ENCODE results near the gene MED10. TPM values are rescaled to one million over a fixed set of nuclear protein-coding genes. Genes with fewer than 3 reads are reported as not detected.

MED10 gene
- total RNA-seq, 2 experiments from 2014 or later = 49.2 to 51.5 TPM

DNA sequence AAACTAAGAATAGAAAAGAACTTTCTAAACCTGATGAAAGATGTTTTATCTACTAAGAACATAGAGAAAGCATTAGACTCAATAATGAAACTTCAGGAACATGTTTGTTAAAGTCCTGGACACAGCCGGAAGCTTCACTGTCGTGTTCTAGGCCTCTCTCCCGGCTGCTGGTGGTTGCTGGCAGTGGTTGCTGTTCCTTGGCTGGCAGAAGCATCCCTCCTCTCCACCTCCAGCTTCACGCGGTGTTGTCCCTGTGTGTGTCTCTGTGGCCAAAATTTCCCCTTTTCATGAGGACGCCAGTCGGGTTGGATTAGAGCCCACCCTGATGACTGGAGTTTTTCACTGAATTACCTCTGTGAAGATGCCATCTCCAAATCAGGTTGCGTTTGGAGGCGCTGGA lies 6.5 kb upstream of the MED10 start:
- POLR2A ChIA-PET = no interaction called here

DNA sequence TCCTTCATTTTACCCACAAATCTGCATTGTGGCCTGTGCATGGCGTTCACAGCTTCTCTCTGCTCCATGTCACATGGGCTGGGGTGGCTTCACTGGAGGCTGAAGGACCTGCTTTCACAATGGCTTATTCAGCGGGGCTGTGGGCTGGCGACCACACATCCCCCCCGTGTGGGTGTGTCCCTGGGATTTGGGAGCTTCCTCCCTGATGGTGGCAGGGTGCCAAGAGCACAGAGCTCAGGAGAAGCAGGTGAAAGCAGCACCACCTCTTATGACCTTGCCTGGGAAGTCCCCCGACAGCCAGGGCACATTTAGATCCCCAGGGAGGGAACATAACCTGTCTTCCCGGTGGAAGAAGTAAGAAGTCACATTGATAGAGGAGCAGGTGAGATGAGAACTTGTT lies 5.0 kb upstream of the MED10 start:
- DNase-seq (no peak), ATAC-seq (no peak)
- CTCF ChIA-PET = no interaction called here
- POLR2A ChIA-PET = no interaction called here
- Mint-ChIP-seq H3K4me1 (ENCODE audit: low read depth) (peaks cover 9% of the 10 kb centered on the region), H3K36me3 (ENCODE audit: low read depth) (peaks cover 7% of the 10 kb centered on the region), H3K27ac (no peak overlapping the region), H3K9me3 (ENCODE audit: insufficient read depth) (no peaks in the 10 kb centered on the region), H3K4me3 (no peak overlapping the region), H3K27me3 (ENCODE audit: low read depth) (peaks cover 20% of the 10 kb centered on the region)

More for the DNA sequence above, 6.5 kb upstream of the MED10 start:
- no peak for ATAC-seq
- Mint-ChIP-seq H3K9me3 (ENCODE audit: insufficient read depth) (no peaks in the 10 kb centered on the region), H3K4me3 (no peak overlapping the region), H3K4me1 (ENCODE audit: low read depth) (no peaks in the 10 kb centered on the region), H3K27ac (no peak overlapping the region), H3K27me3 (ENCODE audit: low read depth) (peaks cover 26% of the 10 kb centered on the region), H3K36me3 (ENCODE audit: low read depth) (peaks cover 2% of the 10 kb centered on the region)
- CTCF ChIA-PET = no interaction called here
- no peak for DNase-seq

DNA sequence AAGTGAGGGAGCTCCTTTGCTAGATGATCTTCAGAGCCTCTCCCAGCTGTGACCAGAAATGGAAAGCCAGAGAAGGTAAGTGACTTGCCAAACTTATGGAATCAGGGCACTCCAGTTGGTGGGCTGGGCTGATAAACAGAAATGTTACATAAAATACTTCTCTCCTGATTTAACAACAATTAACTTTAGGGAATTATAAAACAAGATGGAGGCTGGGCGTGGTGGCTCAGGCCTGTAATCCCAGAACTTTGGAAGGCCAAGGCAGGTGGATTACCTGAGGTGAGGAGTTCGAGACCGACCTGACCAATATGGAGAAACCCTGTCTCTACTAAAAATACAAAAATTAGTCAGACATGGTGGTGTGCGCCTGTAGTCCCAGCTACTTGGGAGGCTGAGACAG lies 899 bp upstream of the MED10 start:
- DNase-seq = no peak
- peak overlapping the region; percentile 95 for H3K27ac Mint-ChIP-seq
- H3K4me1 Mint-ChIP-seq (ENCODE audit: low read depth) = peaks cover 29% of the 10 kb centered on the region
- no peak for ATAC-seq
- peak overlapping the region; percentile 92 for H3K4me3 Mint-ChIP-seq
- H3K36me3 Mint-ChIP-seq (ENCODE audit: low read depth) = peaks cover 41% of the 10 kb centered on the region
- H3K27me3 Mint-ChIP-seq (ENCODE audit: low read depth) = peaks cover 9% of the 10 kb centered on the region
- CTCF ChIA-PET = interaction anchor here (0.8 to 1.5 kb wide), 2 partner anchors 10 to 20 kb away, joined by 3 read pairs; no protein-coding TSS in a partner anchor
- H3K9me3 Mint-ChIP-seq (ENCODE audit: insufficient read depth) = no peaks in the 10 kb centered on the region
- POLR2A ChIA-PET = interaction anchor here (0.9 to 2.3 kb wide), 2 partner anchors 9 to 19 kb away, joined by 3 to 12 read pairs; no protein-coding TSS in a partner anchor

DNA sequence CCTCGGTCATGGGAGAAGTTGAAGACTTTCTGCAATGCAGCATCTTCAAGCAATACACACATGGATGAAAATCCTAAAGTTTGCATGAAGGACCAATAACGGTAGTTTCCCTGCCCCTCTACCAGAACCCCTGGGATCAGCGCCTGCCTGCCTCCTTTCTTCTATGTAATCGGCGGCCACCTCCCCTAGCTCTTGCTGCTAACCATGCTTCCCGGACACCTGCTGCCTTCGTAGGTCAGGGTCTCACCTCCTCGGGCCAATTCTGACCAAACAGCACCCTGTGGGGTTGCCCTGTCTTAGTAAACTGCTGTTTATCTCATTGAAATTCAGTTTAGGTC lies 388 bp upstream of the MED10 start:
- Mint-ChIP-seq H3K36me3 (ENCODE audit: low read depth) (peaks cover 46% of the 10 kb centered on the region), H3K4me1 (ENCODE audit: low read depth) (peaks cover 31% of the 10 kb centered on the region), H3K27ac (peak overlapping the region; percentile 95), H3K4me3 (peak overlapping the region; percentile 92), H3K9me3 (ENCODE audit: insufficient read depth) (no peaks in the 10 kb centered on the region), H3K27me3 (ENCODE audit: low read depth) (peaks cover 6% of the 10 kb centered on the region)
- ChIA-PET CTCF (interaction anchor here (0.8 to 1.5 kb wide), 2 partner anchors 9 to 19 kb away, joined by 3 read pairs; no protein-coding TSS in a partner anchor), POLR2A (interaction anchor here (0.6 to 2.3 kb wide), 9 partner anchors 10 to 334 kb away, joined by 3 to 12 read pairs (median 4); partner anchors contain the start of genes NSUN2, SRD5A1 and TENT4A)
- DNase-seq (no peak), ATAC-seq (no peak)

DNA sequence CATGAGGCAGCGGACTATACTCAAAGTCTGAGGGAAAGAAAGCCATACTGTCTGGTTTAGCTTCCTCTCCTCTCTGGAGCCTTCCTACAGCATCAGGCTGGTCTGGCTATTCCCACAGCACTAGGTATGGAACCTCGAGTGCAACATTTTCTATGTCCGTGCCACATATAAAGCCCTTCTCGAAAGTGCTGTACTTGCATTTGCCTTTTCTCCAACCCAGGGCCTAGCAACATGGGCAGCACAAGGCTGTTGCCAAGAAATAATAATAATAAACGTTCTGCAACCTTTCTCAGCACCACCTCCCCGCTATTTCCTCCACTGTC lies 804 bp downstream of the MED10 start:
- ChIA-PET POLR2A (interaction anchor here (0.7 to 2.3 kb wide), 5 partner anchors 10 to 335 kb away, joined by 3 to 12 read pairs (median 3); partner anchors contain the start of gene TENT4A), CTCF (no interaction called here)
- Mint-ChIP-seq H3K9me3 (ENCODE audit: insufficient read depth) (no peaks in the 10 kb centered on the region), H3K4me1 (ENCODE audit: low read depth) (peaks cover 34% of the 10 kb centered on the region), H3K36me3 (ENCODE audit: low read depth) (peaks cover 58% of the 10 kb centered on the region), H3K27ac (peak overlapping the region; percentile 95), H3K27me3 (ENCODE audit: low read depth) (peaks cover 1% of the 10 kb centered on the region), H3K4me3 (peak overlapping the region; percentile 92)
- ATAC-seq = no peak
- peak; percentile 33 for DNase-seq

DNA sequence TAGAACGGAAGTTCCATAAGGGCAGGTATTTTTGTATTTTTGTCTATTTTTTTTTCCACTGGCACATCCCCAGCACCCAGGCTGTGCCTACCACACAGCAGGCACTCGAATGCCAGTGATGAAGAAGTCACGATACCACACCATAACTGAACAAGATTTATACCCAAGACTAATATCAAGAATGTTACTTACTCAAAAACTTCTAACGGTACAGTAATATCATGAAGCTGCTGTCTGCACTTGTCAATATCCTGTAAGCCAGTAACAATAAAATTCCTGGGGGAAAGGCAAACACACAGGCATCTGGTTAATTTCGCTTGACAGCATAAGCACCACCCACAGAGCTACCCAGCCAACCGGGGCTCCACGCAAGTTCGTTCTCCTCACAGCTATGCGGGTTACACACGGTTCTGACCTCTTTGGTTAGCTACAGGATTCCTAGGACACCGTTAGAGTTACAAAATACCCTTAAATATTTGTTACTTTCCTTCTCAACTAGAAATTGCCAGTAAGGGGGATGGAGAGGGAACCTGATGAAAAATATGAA lies 1.3 kb downstream of the MED10 start:
- H3K4me3 Mint-ChIP-seq = peak overlapping the region; percentile 92
- DNase-seq (no peak), ATAC-seq (no peak)
- ChIA-PET CTCF (no interaction called here), POLR2A (interaction anchor here (0.7 to 2.3 kb wide), 2 partner anchors 17 to 235 kb away, joined by 3 to 12 read pairs; no protein-coding TSS in a partner anchor)
- peaks cover 62% of the 10 kb centered on the region for H3K36me3 Mint-ChIP-seq (ENCODE audit: low read depth)
- H3K27ac Mint-ChIP-seq = peak overlapping the region; percentile 95
- H3K4me1 Mint-ChIP-seq (ENCODE audit: low read depth) = peaks cover 34% of the 10 kb centered on the region
- H3K27me3 Mint-ChIP-seq (ENCODE audit: low read depth) = no peaks in the 10 kb centered on the region
- H3K9me3 Mint-ChIP-seq (ENCODE audit: insufficient read depth) = no peaks in the 10 kb centered on the region

DNA sequence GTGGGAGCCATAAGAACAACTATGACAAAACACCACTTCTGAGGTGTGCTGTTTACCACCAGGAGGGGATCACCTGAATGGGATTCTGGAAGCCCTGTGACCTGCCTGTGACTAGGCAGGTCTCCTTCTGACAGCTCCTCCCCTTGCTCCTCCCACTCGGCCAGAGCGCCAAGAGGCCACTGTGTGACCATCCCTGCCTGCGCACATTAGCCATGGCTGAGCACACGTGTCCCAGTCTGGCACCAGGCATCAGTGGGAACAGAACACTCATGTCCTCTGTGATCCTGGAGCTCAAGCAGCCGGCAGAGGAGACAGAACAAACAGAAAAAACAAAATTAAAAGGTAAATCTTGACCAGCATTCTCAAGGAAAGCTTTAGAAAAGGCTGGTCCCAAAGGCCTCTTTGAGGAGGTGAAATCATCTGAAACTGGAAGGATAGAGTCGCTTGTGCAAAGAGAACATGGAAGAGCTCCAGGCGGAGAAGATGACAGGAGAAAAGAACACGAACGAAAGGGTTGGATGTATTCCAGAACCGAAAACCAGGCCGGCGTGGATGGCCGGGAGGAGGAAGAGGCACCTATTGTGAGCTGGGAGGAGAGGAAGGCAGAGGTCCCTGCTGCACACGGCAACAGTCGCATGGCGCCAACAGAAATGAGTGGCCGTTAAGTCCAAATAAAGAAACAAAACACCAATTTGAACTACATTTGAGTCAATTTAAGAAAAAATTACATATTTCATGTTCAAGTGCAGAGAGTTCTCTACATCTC lies 5.1 kb downstream of the MED10 start:
- no peak for DNase-seq
- H3K36me3 Mint-ChIP-seq (ENCODE audit: low read depth) = peaks cover 83% of the 10 kb centered on the region
- no peak overlapping the region for H3K4me3 Mint-ChIP-seq
- POLR2A ChIA-PET = interaction anchor here (0.7 kb wide), 1 partner anchor 882 kb away, joined by 3 read pairs; no protein-coding TSS in a partner anchor
- H3K4me1 Mint-ChIP-seq (ENCODE audit: low read depth) = peaks cover 25% of the 10 kb centered on the region
- no peaks in the 10 kb centered on the region for H3K27me3 Mint-ChIP-seq (ENCODE audit: low read depth)
- no peaks in the 10 kb centered on the region for H3K9me3 Mint-ChIP-seq (ENCODE audit: insufficient read depth)
- peak overlapping the region; percentile 2 for H3K27ac Mint-ChIP-seq
- ATAC-seq = no peak
- CTCF ChIA-PET = interaction anchor here (0.6 to 1.5 kb wide), 2 partner anchors 8 to 31 kb away, joined by 3 to 4 read pairs; no protein-coding TSS in a partner anchor

DNA sequence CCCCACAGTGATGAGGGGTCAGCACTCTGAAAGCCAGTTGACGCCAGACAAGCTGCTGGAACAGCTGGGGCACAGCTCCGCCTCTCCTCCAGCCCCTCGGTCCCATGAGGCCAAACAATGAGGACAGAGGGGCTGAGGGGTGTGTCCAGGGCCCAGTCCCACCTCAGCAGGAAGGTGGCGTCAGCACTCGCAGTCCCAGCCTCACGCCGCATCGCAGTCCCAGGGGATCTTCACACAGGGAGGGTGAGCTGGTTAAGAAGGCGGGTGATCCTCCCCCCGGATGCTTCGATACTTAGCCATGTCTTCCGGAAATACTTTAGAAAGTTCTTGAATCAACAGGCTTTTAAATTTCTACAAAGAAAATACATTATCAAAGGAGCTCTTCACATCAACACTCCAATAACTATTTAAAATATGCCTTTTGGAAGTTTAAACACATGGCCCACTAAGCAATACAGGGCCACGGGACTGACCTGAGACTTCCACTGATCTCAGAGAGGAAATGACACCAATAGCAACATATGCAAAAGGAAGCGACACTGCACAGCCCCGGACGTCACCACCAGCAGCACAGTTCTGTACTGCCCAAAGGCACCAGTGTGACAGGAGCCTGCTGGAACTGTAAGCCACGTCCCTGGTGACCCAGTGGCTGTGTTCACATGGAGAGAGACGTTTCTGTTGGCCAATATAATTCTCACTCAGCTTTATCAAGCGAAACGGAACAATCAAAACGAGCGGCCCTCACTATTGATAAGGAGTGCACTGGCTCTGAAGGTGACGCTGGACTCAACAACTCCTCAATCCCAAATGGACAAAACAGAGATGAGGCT lies 5.9 kb downstream of the MED10 start:
- no peaks in the 10 kb centered on the region for H3K9me3 Mint-ChIP-seq (ENCODE audit: insufficient read depth)
- peaks cover 77% of the 10 kb centered on the region for H3K36me3 Mint-ChIP-seq (ENCODE audit: low read depth)
- ATAC-seq = no peak
- no peak overlapping the region for H3K27ac Mint-ChIP-seq
- peaks cover 25% of the 10 kb centered on the region for H3K4me1 Mint-ChIP-seq (ENCODE audit: low read depth)
- no peak overlapping the region for H3K4me3 Mint-ChIP-seq
- POLR2A ChIA-PET = interaction anchor here (0.6 to 1.1 kb wide), 2 partner anchors 10 to 850 kb away, joined by 3 read pairs; no protein-coding TSS in a partner anchor
- DNase-seq = no peak
- no peaks in the 10 kb centered on the region for H3K27me3 Mint-ChIP-seq (ENCODE audit: low read depth)
- CTCF ChIA-PET = interaction anchor here (0.6 kb wide), 1 partner anchor 30 kb away, joined by 3 read pairs; no protein-coding TSS in a partner anchor

DNA sequence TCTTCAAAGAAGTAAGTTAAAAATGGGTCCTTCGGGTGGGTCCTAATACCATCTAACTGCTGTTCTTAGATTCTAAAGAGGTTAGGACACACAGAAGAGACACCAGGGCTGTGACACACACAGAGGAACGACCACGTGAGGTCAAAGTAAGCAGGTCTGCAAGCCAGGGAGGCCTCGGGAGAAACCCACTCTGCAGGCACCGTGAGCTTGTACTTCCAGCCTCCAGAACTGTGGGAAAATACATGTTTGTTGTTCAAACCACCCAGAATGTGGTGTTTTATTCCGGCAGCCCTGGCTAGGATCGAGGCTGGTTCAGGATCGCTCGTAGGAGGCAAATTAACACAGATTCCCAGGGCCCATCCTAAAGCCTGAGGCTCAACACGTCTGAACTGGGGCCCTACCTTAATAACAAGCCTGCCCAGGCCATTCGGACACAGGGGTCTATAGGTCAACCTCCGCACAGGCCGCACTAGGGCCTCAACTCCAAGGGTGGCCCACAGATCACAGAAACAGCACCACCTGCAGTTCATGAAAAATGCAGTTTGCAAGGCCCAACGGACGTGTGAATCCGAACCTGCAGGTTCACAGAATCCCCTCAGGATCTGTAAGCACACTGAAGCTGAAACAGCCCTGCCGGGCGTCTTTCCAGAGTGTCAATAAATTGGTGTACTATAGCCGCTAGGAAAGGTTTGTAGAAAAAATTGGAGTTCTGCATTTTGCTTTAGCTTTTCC lies 7.1 kb downstream of the MED10 start:
- ChIA-PET CTCF (no interaction called here), POLR2A (interaction anchor here (1.1 kb wide), 1 partner anchor 9 kb away, joined by 3 read pairs; no protein-coding TSS in a partner anchor)
- H3K9me3 Mint-ChIP-seq (ENCODE audit: insufficient read depth) = no peaks in the 10 kb centered on the region
- H3K4me1 Mint-ChIP-seq (ENCODE audit: low read depth) = peaks cover 17% of the 10 kb centered on the region
- no peaks in the 10 kb centered on the region for H3K27me3 Mint-ChIP-seq (ENCODE audit: low read depth)
- H3K4me3 Mint-ChIP-seq = no peak overlapping the region
- no peak overlapping the region for H3K27ac Mint-ChIP-seq
- ATAC-seq (no peak), DNase-seq (no peak)
- peaks cover 76% of the 10 kb centered on the region for H3K36me3 Mint-ChIP-seq (ENCODE audit: low read depth)

DNA sequence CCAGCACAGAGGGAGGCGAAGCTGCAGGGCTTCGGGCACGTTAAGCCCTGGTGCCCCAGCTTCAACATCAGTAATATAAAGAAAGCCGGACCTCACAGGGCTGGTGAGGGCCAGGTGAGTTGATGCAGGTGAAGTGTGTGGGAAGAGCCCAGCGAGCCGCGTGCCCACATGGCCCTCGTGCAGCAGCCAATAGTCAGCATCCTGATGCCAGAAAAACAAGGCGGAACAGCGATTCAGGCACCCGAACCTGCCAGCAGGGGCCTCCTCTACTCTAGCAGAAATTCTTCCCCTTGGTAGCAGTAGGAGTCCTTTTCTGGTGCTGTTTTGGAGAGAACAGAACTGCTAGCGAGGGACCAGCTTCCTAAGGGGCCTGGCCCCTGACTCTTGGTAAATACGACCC lies 7.8 kb downstream of the MED10 start:
- ChIA-PET POLR2A (no interaction called here), CTCF (no interaction called here)
- ATAC-seq (no peak), DNase-seq (no peak)
- peaks cover 13% of the 10 kb centered on the region for H3K4me1 Mint-ChIP-seq (ENCODE audit: low read depth)
- H3K36me3 Mint-ChIP-seq (ENCODE audit: low read depth) = peaks cover 70% of the 10 kb centered on the region
- H3K4me3 Mint-ChIP-seq = no peak overlapping the region
- H3K27ac Mint-ChIP-seq = no peak overlapping the region
- no peaks in the 10 kb centered on the region for H3K27me3 Mint-ChIP-seq (ENCODE audit: low read depth)
- H3K9me3 Mint-ChIP-seq (ENCODE audit: insufficient read depth) = no peaks in the 10 kb centered on the region

DNA sequence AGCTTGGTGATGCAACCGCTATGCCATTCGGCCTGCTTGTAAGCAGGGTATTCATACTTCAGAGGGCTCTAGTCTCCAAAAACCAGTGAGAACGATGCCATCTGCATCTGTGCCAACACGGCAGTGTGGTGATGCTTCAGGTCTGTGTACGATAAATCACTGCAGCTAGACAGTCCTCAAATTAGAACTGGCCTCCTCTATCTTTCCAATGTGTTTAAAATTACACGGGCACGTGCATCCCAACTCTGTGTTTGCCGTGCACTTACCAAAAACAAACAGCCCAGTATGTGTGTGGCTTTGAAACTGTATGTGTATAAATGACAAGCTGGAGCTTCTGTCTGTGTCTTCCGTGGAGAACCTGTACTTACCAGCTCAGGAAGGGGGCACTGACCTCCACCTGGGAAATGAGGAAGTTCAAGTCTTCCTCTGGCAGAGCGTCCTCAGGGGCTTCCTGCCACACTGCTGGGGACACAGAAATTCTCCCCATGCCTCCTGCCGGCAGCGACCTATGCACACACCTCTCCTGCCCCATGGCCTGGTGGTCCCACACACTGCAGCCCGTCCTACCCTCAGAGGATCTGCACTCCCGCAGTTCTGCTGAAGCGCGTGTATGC lies 12.3 kb downstream of the MED10 start:
- DNase-seq (no peak), ATAC-seq (no peak)
- H3K4me1 Mint-ChIP-seq (ENCODE audit: low read depth) = peaks cover 13% of the 10 kb centered on the region
- H3K27me3 Mint-ChIP-seq (ENCODE audit: low read depth) = no peaks in the 10 kb centered on the region
- no peaks in the 10 kb centered on the region for H3K9me3 Mint-ChIP-seq (ENCODE audit: insufficient read depth)
- no peak overlapping the region for H3K4me3 Mint-ChIP-seq
- ChIA-PET CTCF (no interaction called here), POLR2A (interaction anchor here (1.1 kb wide), 1 partner anchor 12 kb away, joined by 4 read pairs; the partner anchor contains the start of gene MED10)
- no peak overlapping the region for H3K27ac Mint-ChIP-seq
- H3K36me3 Mint-ChIP-seq (ENCODE audit: low read depth) = peaks cover 44% of the 10 kb centered on the region

Data from activated CD8-positive, alpha-beta T cell treated with anti-CD3 and anti-CD28 coated beads, Interleukin-2, amount 10 ng/mL, durations not matched to agents 7 days and 5 days (primary cell).